Fibroblast of lung (primary cell): ENCODE measurements around the gene CD2AP. TPM values are rescaled to one million over a fixed set of nuclear protein-coding genes. Genes with fewer than 3 reads are reported as not detected.

ENCODE experiments used
- DNase-seq, 2 donors: peaks; one replicate each; pipeline versions ENCODE4 v3.0.0 to v3.0.0-alpha.2; 2010; ENCODE audit warnings: low read depth in 2 of 2
- H2AFZ ChIP-seq: 2 replicates; pipeline ENCODE4 v1.5.1; 2012; ENCODE audit warnings: low read length, control low read depth, inconsistent platforms
- H3K27ac ChIP-seq: 2 replicates; pipeline ENCODE4 v1.5.1; 2011; ENCODE audit warnings: low read length, control low read depth; ENCODE audit not compliant: insufficient read depth
- H3K27me3 ChIP-seq: 2 replicates; pipeline ENCODE4 v1.5.1; 2011; ENCODE audit warnings: mild to moderate bottlenecking, low read length; ENCODE audit not compliant: control insufficient read depth, insufficient read depth
- H3K36me3 ChIP-seq: 2 replicates; pipeline ENCODE4 v1.5.1; 2011; ENCODE audit warnings: low read length; ENCODE audit not compliant: control insufficient read depth, insufficient read depth
- H3K4me1 ChIP-seq: 2 replicates; pipeline ENCODE4 v1.5.1; 2011; ENCODE audit warnings: low read length; ENCODE audit not compliant: control insufficient read depth, insufficient read depth; ENCODE audit errors: extremely low read depth
- H3K4me2 ChIP-seq: 2 replicates; pipeline ENCODE4 v1.5.1; 2011; ENCODE audit warnings: low read length, control low read depth; ENCODE audit not compliant: insufficient read depth; ENCODE audit errors: extremely low read depth
- H3K4me3 ChIP-seq, 4 experiments: fragments of 200-600 bp in 1 of 4; sonication (generic) in 1 of 4; replicated peaks in 1 of 4; 2 replicates each; pipeline ENCODE4 v1.5.1; 2011 to 2016; ENCODE audit warnings: low read length in 4 of 4, low read depth in 3 of 4, mild to moderate bottlenecking in 3 of 4, control low read depth in 2 of 4, inconsistent platforms in 1 of 4, mixed read lengths in 1 of 4; ENCODE audit not compliant: insufficient read depth in 1 of 4; ENCODE audit errors: control extremely low read depth in 1 of 4
- H3K79me2 ChIP-seq: 2 replicates; pipeline ENCODE4 v1.5.1; 2012; ENCODE audit warnings: mild to moderate bottlenecking, low read length, inconsistent platforms; ENCODE audit not compliant: control insufficient read depth, insufficient read depth
- H3K9ac ChIP-seq: 2 replicates; pipeline ENCODE4 v1.5.1; 2011; ENCODE audit warnings: mild to moderate bottlenecking, low read length, control low read depth; ENCODE audit not compliant: insufficient read depth
- H3K9me3 ChIP-seq: 2 replicates; pipeline ENCODE4 v1.5.1; 2012; ENCODE audit warnings: low read depth, low read length; ENCODE audit not compliant: control insufficient read depth, insufficient read depth
- H4K20me1 ChIP-seq: 2 replicates; pipeline ENCODE4 v1.5.1; 2011; ENCODE audit warnings: low read length; ENCODE audit not compliant: control insufficient read depth, insufficient read depth; ENCODE audit errors: extremely low read depth
- CTCF ChIP-seq, 2 donors: IDR thresholded peaks in 1 of 2; conservative IDR thresholded peaks in 1 of 2; 1 replicate in 1 of 2; 2 replicates in 1 of 2; pipeline ENCODE4 v1.5.1; 2011 to 2012; ENCODE audit warnings: low read length in 2 of 2, control low read depth in 1 of 2, inconsistent platforms in 1 of 2, low read depth in 1 of 2, mild to moderate bottlenecking in 1 of 2
- EZH2 ChIP-seq: IDR thresholded peaks from 2 replicates; pipeline ENCODE4 v1.5.1; 2012; ENCODE audit warnings: low read length, control low read depth, mild to moderate bottlenecking; ENCODE audit errors: missing control alignments
- polyA plus RNA-seq, 2 donors: library from polyadenylated mRNA; depleted of rRNA in 1 of 2; stranded (reverse) in 1 of 2; unstranded in 1 of 2; fragments of >200 nt; gene quantifications; 2 replicates each; pipeline ENCODE4 v1.2.1, GENCODE V29; 2011 to 2012; ENCODE audit warnings: missing spikeins in 1 of 2
- total RNA-seq: library from RNA; depleted of rRNA; stranded (reverse); fragments of >200 nt; gene quantifications from 2 replicates; pipeline ENCODE4 v1.2.1, GENCODE V29; 2014

The CD2AP gene
- total and polyA plus RNA-seq, 2 donors (not counting 1 experiment from before 2014, with no cell fraction given), result 15.7 to 17.2 TPM

DNA sequence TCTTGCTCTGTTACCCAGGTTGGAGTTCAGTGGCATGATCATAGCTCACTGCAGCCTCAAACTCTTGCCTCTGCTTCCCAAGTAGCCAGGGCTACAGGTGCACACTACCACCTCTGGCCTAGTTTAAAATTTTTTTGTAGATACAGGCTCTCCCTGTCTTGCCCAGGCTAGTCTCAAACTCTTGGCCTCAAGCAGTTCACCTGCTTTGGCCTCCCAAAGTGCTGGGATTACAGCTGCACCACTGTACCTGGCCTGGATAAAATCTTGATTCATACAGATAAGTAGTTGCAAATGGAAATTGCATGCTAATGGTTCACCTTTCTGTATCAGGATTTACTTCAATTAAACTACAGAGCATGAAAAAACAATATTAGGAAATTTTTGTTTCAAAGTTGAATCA is 4.2 kb downstream of the CD2AP start:
- Histone ChIP-seq H3K9me3 (no peaks in the 10 kb centered on the region), H3K27ac (no peak overlapping the region), H3K27me3 (no peaks in the 10 kb centered on the region), H2AFZ (no peak overlapping the region), H3K4me2 (no peak overlapping the region), H3K36me3 (no peaks in the 10 kb centered on the region), H3K4me1 (no peaks in the 10 kb centered on the region), H3K9ac (no peak overlapping the region), H3K79me2 (peaks cover 77% of the 10 kb centered on the region), H3K4me3 (no peak overlapping the region), H4K20me1 (no peaks in the 10 kb centered on the region)
- no peak for DNase-seq
- TF ChIP-seq CTCF (conservative IDR thresholded peaks at IDR 0.05 in 1 of 2, IDR thresholded peaks at IDR 0.05 in 1 of 2; ENCODE audit: low read depth in 1 of 2, low read length in 2 of 2) (no peak), EZH2 (no peak)

DNA sequence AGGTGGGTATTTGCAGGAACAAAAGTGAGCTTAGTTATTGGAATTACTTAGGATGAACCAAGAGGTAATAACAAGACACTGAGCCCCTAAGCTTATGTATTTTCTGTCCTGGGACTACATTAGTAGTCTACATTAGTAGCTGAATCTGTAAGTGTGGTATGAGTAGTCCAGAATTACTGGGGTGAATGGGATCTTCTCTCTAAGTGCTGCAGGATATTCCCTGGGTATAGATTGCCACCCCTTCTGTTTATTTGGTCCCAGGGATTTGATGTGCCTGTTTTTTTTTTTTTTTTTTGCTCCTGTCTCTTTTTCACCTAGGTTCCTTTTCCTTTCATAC is 5.9 kb downstream of the CD2AP start:
- no peaks in the 10 kb centered on the region for H3K27me3 ChIP-seq
- peak overlapping the region; percentile 27 for H3K27ac ChIP-seq
- H4K20me1 ChIP-seq, result no peaks in the 10 kb centered on the region
- no peak overlapping the region for H3K9ac ChIP-seq
- H2AFZ ChIP-seq, result no peak overlapping the region
- no peak for DNase-seq
- TF ChIP-seq EZH2, result no peak
- H3K79me2 ChIP-seq, result peaks cover 82% of the 10 kb centered on the region
- H3K4me2 ChIP-seq, result no peak overlapping the region
- no peaks in the 10 kb centered on the region for H3K36me3 ChIP-seq
- no peak overlapping the region for H3K4me3 ChIP-seq
- no peaks in the 10 kb centered on the region for H3K4me1 ChIP-seq
- H3K9me3 ChIP-seq, result no peaks in the 10 kb centered on the region

- no peak for TF ChIP-seq EZH2
- TF ChIP-seq CTCF (conservative IDR thresholded peaks at IDR 0.05 in 1 of 2, IDR thresholded peaks at IDR 0.05 in 1 of 2; ENCODE audit: low read depth in 1 of 2, low read length in 2 of 2), result no peak
- Histone ChIP-seq H3K36me3 (no peaks in the 10 kb centered on the region), H2AFZ (no peak overlapping the region), H3K27ac (no peak overlapping the region), H3K79me2 (peaks cover 79% of the 10 kb centered on the region), H3K4me2 (peak overlapping the region; percentile 8), H3K4me3 (no peak overlapping the region), H3K4me1 (no peaks in the 10 kb centered on the region), H3K9ac (no peak overlapping the region), H3K27me3 (no peaks in the 10 kb centered on the region), H3K9me3 (no peaks in the 10 kb centered on the region), H4K20me1 (no peaks in the 10 kb centered on the region)
- peak; percentile 7 to 87 for DNase-seq
Observed at GRCh38 chr6:47483853-47484546, 6.4 kb downstream of the CD2AP start.
